ENCODE measurements around the gene CAMK2N2.

CAMK2N2 gene

GRCh38 chr3:184261270-184261853 is at the start of gene CAMK2N2:
CAMK2N2 (minus strand) TSS chr3:184261553; CDS start chr3:184261285, 268 bp downstream.
- Histone ChIP-seq H3K4me3 (ENCODE audit: low read depth, low read length) (peak within 1 kb of the TSS; percentile 65), H3K36me3 (ENCODE audit: control insufficient read depth, insufficient read depth, low read length) (peaks cover 3% of the 10 kb centered on the region; the same call in 1 of the 2 replicates), H3K27ac (ENCODE audit: low read depth, low read length) (no peak within 1 kb of the TSS), H3K9me3 (ENCODE audit: control insufficient read depth, insufficient read depth, low read depth, low read length) (no peaks in the 10 kb centered on the region), H3K4me1 (ENCODE audit: control insufficient read depth, insufficient read depth, low read length) (peaks cover 10% of the 10 kb centered on the region), H3K27me3 (ENCODE audit: control insufficient read depth, insufficient read depth, low read length) (peaks cover 71% of the 10 kb centered on the region), H3K9ac (ENCODE audit: low read length) (peak within 1 kb of the TSS; percentile 62)

GRCh38 chr3:184308744-184309143 is 47.4 kb upstream of the CAMK2N2 start:
- H3K9ac ChIP-seq (ENCODE audit: low read length): no peak overlapping the region
- H3K9me3 ChIP-seq (ENCODE audit: control insufficient read depth, insufficient read depth, low read depth, low read length): no peaks in the 10 kb centered on the region
- H3K4me3 ChIP-seq (ENCODE audit: low read depth, low read length): no peak overlapping the region
- no peaks in the 10 kb centered on the region for H3K27me3 ChIP-seq (ENCODE audit: control insufficient read depth, insufficient read depth, low read length)
- H3K36me3 ChIP-seq (ENCODE audit: control insufficient read depth, insufficient read depth, low read length): peaks cover 57% of the 10 kb centered on the region
- H3K27ac ChIP-seq (ENCODE audit: low read depth, low read length): no peak overlapping the region
- no peaks in the 10 kb centered on the region for H3K4me1 ChIP-seq (ENCODE audit: control insufficient read depth, insufficient read depth, low read length)

- Histone ChIP-seq H3K27me3 (ENCODE audit: control insufficient read depth, insufficient read depth, low read length) (no peaks in the 10 kb centered on the region), H3K27ac (ENCODE audit: low read depth, low read length) (no peak overlapping the region), H3K36me3 (ENCODE audit: control insufficient read depth, insufficient read depth, low read length) (peaks cover 66% of the 10 kb centered on the region), H3K4me3 (ENCODE audit: low read depth, low read length) (no peak overlapping the region), H3K9me3 (ENCODE audit: control insufficient read depth, insufficient read depth, low read depth, low read length) (no peaks in the 10 kb centered on the region), H3K9ac (ENCODE audit: low read length) (no peak overlapping the region), H3K4me1 (ENCODE audit: control insufficient read depth, insufficient read depth, low read length) (no peaks in the 10 kb centered on the region)
These were observed 46.6 kb upstream of the CAMK2N2 start for GRCh38 chr3:184307915-184308314.

- Histone ChIP-seq H3K4me1 (ENCODE audit: control insufficient read depth, insufficient read depth, low read length) (no peaks in the 10 kb centered on the region), H3K27me3 (ENCODE audit: control insufficient read depth, insufficient read depth, low read length) (no peaks in the 10 kb centered on the region), H3K9ac (ENCODE audit: low read length) (no peak overlapping the region), H3K9me3 (ENCODE audit: control insufficient read depth, insufficient read depth, low read depth, low read length) (no peaks in the 10 kb centered on the region), H3K4me3 (ENCODE audit: low read depth, low read length) (no peak overlapping the region), H3K36me3 (ENCODE audit: control insufficient read depth, insufficient read depth, low read length) (peaks cover 80% of the 10 kb centered on the region), H3K27ac (ENCODE audit: low read depth, low read length) (no peak overlapping the region)
These were observed 45.1 kb upstream of the CAMK2N2 start for GRCh38 chr3:184306341-184306972.

GRCh38 chr3:184305577-184305976 is 44.2 kb upstream of the CAMK2N2 start:
- Histone ChIP-seq H3K9ac (ENCODE audit: low read length) (no peak overlapping the region), H3K4me3 (ENCODE audit: low read depth, low read length) (no peak overlapping the region), H3K27me3 (ENCODE audit: control insufficient read depth, insufficient read depth, low read length) (no peaks in the 10 kb centered on the region), H3K9me3 (ENCODE audit: control insufficient read depth, insufficient read depth, low read depth, low read length) (no peaks in the 10 kb centered on the region), H3K27ac (ENCODE audit: low read depth, low read length) (no peak overlapping the region), H3K36me3 (ENCODE audit: control insufficient read depth, insufficient read depth, low read length) (peaks cover 88% of the 10 kb centered on the region), H3K4me1 (ENCODE audit: control insufficient read depth, insufficient read depth, low read length) (no peaks in the 10 kb centered on the region)

- peaks cover 5% of the 10 kb centered on the region; the same call in 1 of the 2 replicates for H3K4me1 ChIP-seq (ENCODE audit: control insufficient read depth, insufficient read depth, low read length)
- peaks cover 55% of the 10 kb centered on the region for H3K36me3 ChIP-seq (ENCODE audit: control insufficient read depth, insufficient read depth, low read length)
- H3K27me3 ChIP-seq (ENCODE audit: control insufficient read depth, insufficient read depth, low read length): no peaks in the 10 kb centered on the region
- no peak overlapping the region for H3K27ac ChIP-seq (ENCODE audit: low read depth, low read length)
- H3K4me3 ChIP-seq (ENCODE audit: low read depth, low read length): peak overlapping the region; percentile 98
- peak overlapping the region; percentile 91 for H3K9ac ChIP-seq (ENCODE audit: low read length)
- H3K9me3 ChIP-seq (ENCODE audit: control insufficient read depth, insufficient read depth, low read depth, low read length): no peaks in the 10 kb centered on the region
These were observed 39.0 kb upstream of the CAMK2N2 start for GRCh38 chr3:184300378-184300720.

GRCh38 chr3:184299488-184300377 is 38.4 kb upstream of the CAMK2N2 start:
- no peaks in the 10 kb centered on the region for H3K27me3 ChIP-seq (ENCODE audit: control insufficient read depth, insufficient read depth, low read length)
- H3K4me1 ChIP-seq (ENCODE audit: control insufficient read depth, insufficient read depth, low read length): peaks cover 5% of the 10 kb centered on the region; the same call in 1 of the 2 replicates
- H3K9ac ChIP-seq (ENCODE audit: low read length): peak overlapping the region; percentile 91
- no peaks in the 10 kb centered on the region for H3K9me3 ChIP-seq (ENCODE audit: control insufficient read depth, insufficient read depth, low read depth, low read length)
- H3K4me3 ChIP-seq (ENCODE audit: low read depth, low read length): peak overlapping the region; percentile 98
- H3K36me3 ChIP-seq (ENCODE audit: control insufficient read depth, insufficient read depth, low read length): peaks cover 50% of the 10 kb centered on the region
- H3K27ac ChIP-seq (ENCODE audit: low read depth, low read length): peak overlapping the region; percentile 83; the same call in 1 of the 2 replicates

- Histone ChIP-seq H3K4me3 (ENCODE audit: low read depth, low read length) (peak within 1 kb of the TSS; percentile 98), H3K36me3 (ENCODE audit: control insufficient read depth, insufficient read depth, low read length) (peaks cover 41% of the 10 kb centered on the region), H3K27me3 (ENCODE audit: control insufficient read depth, insufficient read depth, low read length) (no peaks in the 10 kb centered on the region), H3K9ac (ENCODE audit: low read length) (peak within 1 kb of the TSS; percentile 91), H3K27ac (ENCODE audit: low read depth, low read length) (peak within 1 kb of the TSS; percentile 83; the same call in 1 of the 2 replicates), H3K9me3 (ENCODE audit: control insufficient read depth, insufficient read depth, low read depth, low read length) (no peaks in the 10 kb centered on the region), H3K4me1 (ENCODE audit: control insufficient read depth, insufficient read depth, low read length) (peaks cover 5% of the 10 kb centered on the region; the same call in 1 of the 2 replicates)
These were observed 37.6 kb upstream of the CAMK2N2 start, which contains the start of gene PSMD2 for GRCh38 chr3:184298759-184299487. PSMD2 (plus strand) TSS chr3:184299241; CDS start chr3:184299267, 26 bp downstream.

GRCh38 chr3:184296616-184297015 is 35.3 kb upstream of the CAMK2N2 start:
- Histone ChIP-seq H3K27ac (ENCODE audit: low read depth, low read length) (no peak overlapping the region), H3K4me1 (ENCODE audit: control insufficient read depth, insufficient read depth, low read length) (peaks cover 5% of the 10 kb centered on the region; the same call in 1 of the 2 replicates), H3K9me3 (ENCODE audit: control insufficient read depth, insufficient read depth, low read depth, low read length) (no peaks in the 10 kb centered on the region), H3K4me3 (ENCODE audit: low read depth, low read length) (no peak overlapping the region), H3K36me3 (ENCODE audit: control insufficient read depth, insufficient read depth, low read length) (peaks cover 18% of the 10 kb centered on the region), H3K9ac (ENCODE audit: low read length) (no peak overlapping the region), H3K27me3 (ENCODE audit: control insufficient read depth, insufficient read depth, low read length) (no peaks in the 10 kb centered on the region)

GRCh38 chr3:184295771-184296170 is 34.4 kb upstream of the CAMK2N2 start:
- Histone ChIP-seq H3K27ac (ENCODE audit: low read depth, low read length) (no peak overlapping the region), H3K27me3 (ENCODE audit: control insufficient read depth, insufficient read depth, low read length) (no peaks in the 10 kb centered on the region), H3K4me1 (ENCODE audit: control insufficient read depth, insufficient read depth, low read length) (peaks cover 5% of the 10 kb centered on the region; the same call in 1 of the 2 replicates), H3K36me3 (ENCODE audit: control insufficient read depth, insufficient read depth, low read length) (peaks cover 11% of the 10 kb centered on the region), H3K4me3 (ENCODE audit: low read depth, low read length) (no peak overlapping the region), H3K9ac (ENCODE audit: low read length) (no peak overlapping the region), H3K9me3 (ENCODE audit: control insufficient read depth, insufficient read depth, low read depth, low read length) (no peaks in the 10 kb centered on the region)

Data from HUES6 (cell line).